Measurements from ENCODE around the gene COX5B. TPM values are rescaled to one million over a fixed set of nuclear protein-coding genes. Genes with fewer than 3 reads are reported as not detected.
"Not testable (repeated sequence)": the region's sequence is repeated elsewhere in the genome, so short reads cannot be mapped to it uniquely, and the experiment has no call there.

COX5B gene, protein sequence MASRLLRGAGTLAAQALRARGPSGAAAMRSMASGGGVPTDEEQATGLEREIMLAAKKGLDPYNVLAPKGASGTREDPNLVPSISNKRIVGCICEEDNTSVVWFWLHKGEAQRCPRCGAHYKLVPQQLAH
- polyA plus RNA-seq = 214 TPM
- long read RNA-seq, donor 1, transcript COX5B-201 (4 exons, 712 nt) = major isoform, 153 of 153 reads
- long read RNA-seq, donor 1, partial matches to known transcripts = 0 of 153 reads
- long read RNA-seq, donor 1, other reads (novel, unspliced or antisense) = 0 of 153 reads
- long read RNA-seq, donor 2, transcript COX5B-201 (4 exons, 712 nt) = major isoform, 301 of 344 reads
- long read RNA-seq, donor 2, partial matches to known transcripts = 43 of 344 reads
- long read RNA-seq, donor 2, other reads (novel, unspliced or antisense) = 0 of 344 reads
- long read RNA-seq, donor 3 = 0 reads
- long read RNA-seq, donor 4, transcript COX5B-201 (4 exons, 712 nt) = major isoform, 41 of 41 reads
- long read RNA-seq, donor 4, partial matches to known transcripts = 0 of 41 reads
- long read RNA-seq, donor 4, other reads (novel, unspliced or antisense) = 0 of 41 reads
- long read RNA-seq, donor 5, transcript COX5B-201 (4 exons, 712 nt) = major isoform, 165 of 174 reads
- long read RNA-seq, donor 5, partial matches to known transcripts = 9 of 174 reads
- long read RNA-seq, donor 5, other reads (novel, unspliced or antisense) = 0 of 174 reads
- long read RNA-seq, donor 6, transcript COX5B-201 (4 exons, 712 nt) = major isoform, 319 of 367 reads
- long read RNA-seq, donor 6, partial matches to known transcripts = 48 of 367 reads
- long read RNA-seq, donor 6, other reads (novel, unspliced or antisense) = 0 of 367 reads
- long read RNA-seq, donor 7, transcript COX5B-201 (4 exons, 712 nt) = major isoform, 191 of 209 reads
- long read RNA-seq, donor 7, partial matches to known transcripts = 18 of 209 reads
- long read RNA-seq, donor 7, other reads (novel, unspliced or antisense) = 0 of 209 reads
- long read RNA-seq, donor 8, transcript COX5B-201 (4 exons, 712 nt) = major isoform, 513 of 558 reads
- long read RNA-seq, donor 8, partial matches to known transcripts = 33 of 558 reads
- long read RNA-seq, donor 8, other reads (novel, unspliced or antisense) = 10 of 558 reads
- long read RNA-seq, donor 9, transcript COX5B-201 (4 exons, 712 nt) = major isoform, 353 of 388 reads
- long read RNA-seq, donor 9, partial matches to known transcripts = 35 of 388 reads
- long read RNA-seq, donor 9, other reads (novel, unspliced or antisense) = 0 of 388 reads
- long read RNA-seq, donor 10, transcript COX5B-201 (4 exons, 712 nt) = major isoform, 353 of 405 reads
- long read RNA-seq, donor 10, partial matches to known transcripts = 50 of 405 reads
- long read RNA-seq, donor 10, other reads (novel, unspliced or antisense) = 0 of 405 reads
- long read RNA-seq, donor 11, transcript COX5B-201 (4 exons, 712 nt) = major isoform, 190 of 197 reads
- long read RNA-seq, donor 11, partial matches to known transcripts = 7 of 197 reads
- long read RNA-seq, donor 11, other reads (novel, unspliced or antisense) = 0 of 197 reads

DNA sequence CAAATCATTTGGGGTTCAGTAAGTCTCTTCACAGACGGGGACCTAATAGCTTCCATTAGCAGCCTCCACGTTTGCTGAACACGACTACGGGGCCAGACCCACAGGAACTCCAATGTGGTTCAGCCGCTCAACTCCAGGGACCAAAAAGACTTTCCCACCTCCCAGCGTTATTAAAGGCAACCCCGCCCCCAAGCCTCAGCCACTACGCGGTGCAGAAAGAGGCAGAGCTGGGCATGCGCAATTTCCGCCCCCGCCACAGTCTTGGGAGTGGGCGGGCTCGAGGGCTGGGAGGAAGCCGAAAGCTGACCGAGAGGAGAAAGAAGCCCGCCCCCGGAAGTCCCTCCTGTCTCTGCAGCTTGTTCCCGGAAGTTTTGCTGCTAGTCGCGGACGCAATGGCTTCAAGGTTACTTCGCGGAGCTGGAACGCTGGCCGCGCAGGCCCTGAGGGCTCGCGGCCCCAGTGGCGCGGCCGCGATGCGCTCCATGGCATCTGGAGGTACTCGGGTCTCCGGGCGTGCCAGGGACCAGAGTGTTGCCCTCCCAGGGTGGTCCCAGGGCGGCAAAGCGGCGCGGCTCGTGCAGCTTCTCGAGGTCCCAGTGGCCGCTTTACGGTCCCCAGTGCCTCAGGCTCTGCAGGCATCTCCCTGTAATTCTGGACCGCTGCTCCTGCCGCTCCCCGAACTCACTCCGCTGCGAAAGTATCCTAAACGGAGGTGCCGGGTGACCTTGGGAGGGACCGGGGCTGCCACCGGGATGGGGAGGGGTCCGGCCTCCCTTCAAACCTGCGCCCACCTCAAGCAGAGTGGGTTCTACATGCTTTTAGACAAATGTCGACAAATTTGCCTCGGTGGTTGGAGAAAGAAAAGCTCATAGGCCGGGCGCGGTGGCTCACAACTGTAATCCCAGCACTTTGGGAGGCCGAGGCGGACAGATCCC, at the start of gene COX5B:
Gene COX5B (plus strand): TSS at position 368 of the 935 bp plus-strand sequence. CDS start 25 bp downstream, at position 393.
- H3K36me3 ChIP-seq (ENCODE audit: control insufficient read depth, insufficient read depth, low read length) = peaks cover 31% of the 10 kb centered on the region
- peaks cover 4% of the 10 kb centered on the region for H3K4me1 ChIP-seq (ENCODE audit: control insufficient read depth, insufficient read depth, low read length)
- peak within 1 kb of the TSS; percentile 99 for H3K4me3 ChIP-seq (ENCODE audit: low read length)
- no CpG with 5 or more reads among the region's 63 CpGs for WGBS (ENCODE audit: insufficient coverage, low lambda C conversion rate)
- H3K27me3 ChIP-seq (ENCODE audit: control insufficient read depth, insufficient read depth, low read length) = no peaks in the 10 kb centered on the region
- peak within 1 kb of the TSS; percentile 97 for H3K27ac ChIP-seq (ENCODE audit: low read length)
- peak; percentile 98 to 99 for DNase-seq
- no peaks in the 10 kb centered on the region for H3K9me3 ChIP-seq (ENCODE audit: control insufficient read depth, low read depth, low read length)

DNA sequence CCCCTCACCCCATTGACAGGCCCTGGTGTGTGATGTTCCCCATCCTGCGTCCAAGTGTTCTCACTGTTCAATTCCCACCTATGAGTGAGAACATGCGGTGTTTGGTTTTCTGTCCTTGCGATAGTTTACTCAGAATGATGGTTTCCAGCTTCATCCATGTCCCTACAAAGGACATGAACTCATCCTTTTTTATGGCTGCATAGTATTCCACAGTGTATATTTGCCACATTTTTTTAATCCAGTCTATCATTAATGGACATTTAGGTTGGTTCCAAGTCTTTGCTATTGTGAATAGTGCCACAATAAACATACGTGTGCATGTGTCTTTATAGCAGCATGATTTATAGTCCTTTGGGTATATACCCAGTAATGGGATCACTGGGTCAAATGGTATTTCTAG, 49.7 kb upstream of the COX5B start:
- WGBS (ENCODE audit: insufficient coverage, low lambda C conversion rate) = no CpG with 5 or more reads among the region's 4 CpGs

GRCh38 chr2:97601537-97601936, 44.3 kb upstream of the COX5B start:
- not testable (repeated sequence) for H3K36me3 ChIP-seq (ENCODE audit: control insufficient read depth, insufficient read depth, low read length); H3K27me3 ChIP-seq (ENCODE audit: control insufficient read depth, insufficient read depth, low read length); H3K27ac ChIP-seq (ENCODE audit: low read length); H3K9me3 ChIP-seq (ENCODE audit: control insufficient read depth, low read depth, low read length); H3K4me1 ChIP-seq (ENCODE audit: control insufficient read depth, insufficient read depth, low read length); H3K4me3 ChIP-seq (ENCODE audit: low read length); DNase-seq
- no CpG with 5 or more reads among the region's 10 CpGs for WGBS (ENCODE audit: insufficient coverage, low lambda C conversion rate)

More for the DNA sequence above, 49.7 kb upstream of the COX5B start:
- not testable (repeated sequence) for H3K9me3 ChIP-seq (ENCODE audit: control insufficient read depth, low read depth, low read length); H3K4me3 ChIP-seq (ENCODE audit: low read length); H3K27ac ChIP-seq (ENCODE audit: low read length); H3K36me3 ChIP-seq (ENCODE audit: control insufficient read depth, insufficient read depth, low read length); H3K27me3 ChIP-seq (ENCODE audit: control insufficient read depth, insufficient read depth, low read length); DNase-seq; H3K4me1 ChIP-seq (ENCODE audit: control insufficient read depth, insufficient read depth, low read length)

DNA sequence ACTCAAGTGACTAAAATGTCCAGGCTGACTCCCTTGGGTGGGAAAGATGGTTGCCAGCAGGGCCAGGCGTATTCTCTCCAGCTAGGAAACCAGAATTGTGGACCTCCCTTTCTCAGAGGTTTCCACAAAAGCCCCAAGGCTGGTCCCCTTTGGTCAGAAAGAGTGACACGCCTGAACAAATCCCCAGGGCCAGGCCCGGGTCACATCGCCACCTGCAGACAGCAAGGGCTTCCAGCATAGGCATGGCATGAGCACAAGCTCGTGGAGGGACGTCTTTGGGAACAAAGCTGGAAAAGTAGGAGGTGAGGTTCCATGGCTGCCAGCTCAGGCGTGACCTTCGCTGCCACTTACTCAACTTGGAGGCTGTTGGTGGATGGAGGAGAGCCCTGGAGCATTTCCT, 40.8 kb upstream of the COX5B start:
- H3K4me1 ChIP-seq (ENCODE audit: control insufficient read depth, insufficient read depth, low read length); DNase-seq; H3K9me3 ChIP-seq (ENCODE audit: control insufficient read depth, low read depth, low read length); H3K36me3 ChIP-seq (ENCODE audit: control insufficient read depth, insufficient read depth, low read length); H3K27me3 ChIP-seq (ENCODE audit: control insufficient read depth, insufficient read depth, low read length); H3K27ac ChIP-seq (ENCODE audit: low read length); H3K4me3 ChIP-seq (ENCODE audit: low read length): not testable (repeated sequence)
- no CpG with 5 or more reads among the region's 8 CpGs for WGBS (ENCODE audit: insufficient coverage, low lambda C conversion rate)

- not testable (repeated sequence) for DNase-seq; H3K9me3 ChIP-seq (ENCODE audit: control insufficient read depth, low read depth, low read length); H3K27ac ChIP-seq (ENCODE audit: low read length); H3K36me3 ChIP-seq (ENCODE audit: control insufficient read depth, insufficient read depth, low read length); H3K27me3 ChIP-seq (ENCODE audit: control insufficient read depth, insufficient read depth, low read length); H3K4me1 ChIP-seq (ENCODE audit: control insufficient read depth, insufficient read depth, low read length); H3K4me3 ChIP-seq (ENCODE audit: low read length)
- no CpG with 5 or more reads among the region's 12 CpGs for WGBS (ENCODE audit: insufficient coverage, low lambda C conversion rate)
Measured at GRCh38 chr2:97605524-97606339, 40.1 kb upstream of the COX5B start.

- not testable (repeated sequence) for H3K4me3 ChIP-seq (ENCODE audit: low read length); H3K4me1 ChIP-seq (ENCODE audit: control insufficient read depth, insufficient read depth, low read length); H3K27me3 ChIP-seq (ENCODE audit: control insufficient read depth, insufficient read depth, low read length); H3K36me3 ChIP-seq (ENCODE audit: control insufficient read depth, insufficient read depth, low read length); H3K9me3 ChIP-seq (ENCODE audit: control insufficient read depth, low read depth, low read length); H3K27ac ChIP-seq (ENCODE audit: low read length); DNase-seq
- WGBS (ENCODE audit: insufficient coverage, low lambda C conversion rate) = no CpG with 5 or more reads among the region's 4 CpGs
Measured at GRCh38 chr2:97608745-97609144, 37.1 kb upstream of the COX5B start.

GRCh38 chr2:97611895-97612294, 34.0 kb upstream of the COX5B start:
- H3K27ac ChIP-seq (ENCODE audit: low read length); H3K36me3 ChIP-seq (ENCODE audit: control insufficient read depth, insufficient read depth, low read length); DNase-seq; H3K4me1 ChIP-seq (ENCODE audit: control insufficient read depth, insufficient read depth, low read length); H3K4me3 ChIP-seq (ENCODE audit: low read length); H3K27me3 ChIP-seq (ENCODE audit: control insufficient read depth, insufficient read depth, low read length); H3K9me3 ChIP-seq (ENCODE audit: control insufficient read depth, low read depth, low read length): not testable (repeated sequence)
- no CpG with 5 or more reads among the region's 7 CpGs for WGBS (ENCODE audit: insufficient coverage, low lambda C conversion rate)

GRCh38 chr2:97615746-97616145, 30.1 kb upstream of the COX5B start:
- H3K4me1 ChIP-seq (ENCODE audit: control insufficient read depth, insufficient read depth, low read length); H3K27ac ChIP-seq (ENCODE audit: low read length); H3K36me3 ChIP-seq (ENCODE audit: control insufficient read depth, insufficient read depth, low read length); H3K4me3 ChIP-seq (ENCODE audit: low read length); H3K27me3 ChIP-seq (ENCODE audit: control insufficient read depth, insufficient read depth, low read length); DNase-seq; H3K9me3 ChIP-seq (ENCODE audit: control insufficient read depth, low read depth, low read length): not testable (repeated sequence)
- WGBS (ENCODE audit: insufficient coverage, low lambda C conversion rate) = no CpG with 5 or more reads among the region's 8 CpGs

Measured in large intestine (tissue), 12 donors.